ENCODE results near the gene SPG11.
A peak's percentile ranks its signal among the peaks of the same experiment; 100 is the strongest.

SPG11 gene

DNA sequence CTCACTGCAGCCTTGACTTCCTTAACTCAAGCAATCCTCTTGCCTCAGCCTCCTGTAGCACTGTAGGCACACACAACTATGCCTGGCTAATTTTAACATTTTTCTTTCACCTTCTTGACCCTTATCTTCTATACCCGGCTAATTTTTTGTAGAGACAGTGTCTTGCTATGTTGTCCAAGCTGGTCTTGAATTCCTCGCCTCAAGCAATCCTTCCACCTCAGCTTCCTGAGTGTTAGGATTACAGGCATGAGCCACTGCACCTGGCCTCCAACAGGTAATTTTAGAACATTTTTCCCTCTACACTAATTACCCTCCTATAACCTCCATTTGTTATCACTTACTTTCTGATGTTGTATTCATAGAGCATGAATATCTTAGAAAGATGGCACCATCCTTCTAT, 60.3 kb downstream of the SPG11 start:
- DNase-seq: no peak

DNA sequence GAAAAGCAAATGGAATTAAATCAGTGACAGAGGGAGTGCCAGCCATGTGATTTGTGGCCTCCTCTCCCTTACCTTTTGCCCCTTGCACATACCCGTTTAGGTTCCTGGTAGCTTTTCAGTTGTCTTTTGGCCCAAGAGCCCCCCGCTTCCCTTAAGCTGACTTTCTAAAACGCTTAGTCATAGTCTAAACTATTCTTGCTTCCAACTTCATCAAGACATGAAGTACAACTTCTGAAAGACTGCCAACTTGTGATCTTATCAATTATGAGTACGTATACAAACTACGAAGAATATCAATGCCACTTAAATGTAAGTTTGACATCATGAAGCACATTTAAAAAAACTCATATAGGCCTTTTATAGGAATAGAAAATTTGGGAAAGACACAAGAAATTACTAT, 64.6 kb downstream of the SPG11 start:
- peak in 1 of 5 experiments; percentile 60 for DNase-seq

DNA sequence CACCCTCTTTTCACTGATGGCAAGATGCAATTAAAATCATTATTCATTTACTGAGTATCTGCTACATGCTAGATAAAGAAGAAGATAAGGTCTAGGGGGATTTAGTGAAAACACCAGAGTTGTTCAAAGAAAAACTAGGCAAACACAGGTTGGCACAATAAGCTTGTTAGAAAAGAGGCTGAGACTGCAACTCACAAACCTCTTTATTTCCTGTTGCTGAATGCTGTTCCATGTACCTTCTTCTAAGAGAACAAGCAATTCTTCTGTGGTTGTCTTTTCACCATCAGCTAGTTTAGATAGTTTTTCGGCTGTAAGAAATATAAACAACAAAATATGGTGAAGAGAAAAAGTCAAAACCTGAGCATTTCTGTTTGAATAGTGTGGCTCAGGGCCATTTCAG, 65.4 kb downstream of the SPG11 start:
- peak in 1 of 5 experiments; percentile 72 for DNase-seq

DNA sequence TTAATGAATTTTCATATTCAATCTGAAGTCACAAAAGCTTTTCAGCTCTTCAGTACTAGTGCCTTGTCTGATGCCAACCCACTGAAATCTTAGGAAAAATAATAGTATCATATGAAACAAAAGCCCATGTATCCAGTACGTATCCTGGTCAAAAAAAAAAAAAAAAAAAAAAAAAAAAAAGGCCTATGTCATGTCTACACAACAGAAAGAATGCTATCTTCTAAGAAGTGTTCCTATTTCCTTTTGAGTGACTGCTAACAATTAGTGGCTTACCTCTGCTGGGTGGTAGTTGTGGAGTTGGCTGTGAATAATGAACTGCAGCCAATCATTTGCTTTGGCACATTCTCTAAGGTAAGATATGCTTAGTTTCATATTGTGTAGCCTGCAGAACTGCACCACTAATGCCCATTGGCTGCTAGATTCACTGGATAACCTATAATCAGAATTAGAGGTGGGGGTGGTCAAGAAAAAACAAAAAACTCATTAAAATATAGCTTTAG, 66.9 kb downstream of the SPG11 start:
- peak in 1 of 5 experiments; percentile 76 for DNase-seq

DNA sequence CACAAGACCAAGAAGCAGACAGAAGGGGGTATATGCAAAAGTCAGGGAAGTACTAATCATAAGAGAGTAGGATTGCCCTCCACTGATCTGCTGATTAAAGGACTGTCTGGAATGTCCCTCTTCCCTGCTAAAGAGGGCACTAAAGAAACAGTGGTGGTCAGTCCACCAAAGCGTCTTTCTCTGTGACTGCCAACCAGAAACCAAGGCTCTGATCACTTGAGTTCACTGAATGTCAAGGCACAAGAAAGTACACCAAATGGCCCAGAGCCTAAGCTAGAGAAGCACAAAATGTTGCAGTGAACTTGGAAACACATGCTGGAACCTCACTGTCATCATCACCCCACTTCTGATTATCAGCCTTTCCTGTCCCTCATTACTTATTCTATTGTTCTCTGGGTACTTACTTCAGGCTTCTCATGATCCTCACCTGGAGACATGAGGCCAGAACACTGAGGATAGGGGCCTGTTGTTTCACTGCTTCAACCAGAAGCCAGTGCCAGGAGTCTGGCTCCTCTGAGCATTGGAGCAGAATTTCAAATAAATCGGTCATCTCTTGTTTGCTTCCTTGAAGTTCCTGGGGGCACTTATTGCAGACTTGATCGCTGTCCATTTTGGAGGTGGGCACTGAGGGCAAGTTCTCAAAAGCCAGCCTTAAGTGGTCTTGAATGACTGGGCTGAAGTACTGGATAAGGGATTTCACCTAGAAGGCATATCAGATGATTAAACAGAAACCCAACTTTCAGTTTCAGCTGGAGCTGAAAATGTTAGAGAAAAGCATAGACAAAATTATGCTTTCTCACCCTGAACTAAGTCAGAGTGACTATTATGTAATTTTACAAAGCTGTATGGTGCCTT, 67.6 kb downstream of the SPG11 start:
- peak in 1 of 5 experiments; percentile 53 for DNase-seq

DNA sequence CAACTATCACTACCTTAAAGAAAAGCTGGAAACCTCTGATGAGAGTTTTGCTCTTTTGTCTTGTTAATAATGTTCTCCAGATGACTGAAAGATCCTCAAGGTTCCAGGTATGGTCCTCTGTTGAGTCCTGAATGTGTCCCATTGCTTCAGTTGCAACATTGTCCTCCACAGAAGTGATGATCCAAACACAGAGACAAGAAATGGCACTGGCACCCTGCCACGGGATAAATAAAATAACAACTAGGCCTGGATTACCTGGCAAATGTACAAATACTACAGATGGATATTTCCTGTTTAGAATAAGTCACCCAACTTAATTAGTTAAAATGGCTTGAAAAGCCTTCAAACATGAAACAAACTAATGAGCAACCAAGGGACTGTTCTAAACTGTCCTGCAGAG, 68.2 kb downstream of the SPG11 start:
- no peak for DNase-seq

DNA sequence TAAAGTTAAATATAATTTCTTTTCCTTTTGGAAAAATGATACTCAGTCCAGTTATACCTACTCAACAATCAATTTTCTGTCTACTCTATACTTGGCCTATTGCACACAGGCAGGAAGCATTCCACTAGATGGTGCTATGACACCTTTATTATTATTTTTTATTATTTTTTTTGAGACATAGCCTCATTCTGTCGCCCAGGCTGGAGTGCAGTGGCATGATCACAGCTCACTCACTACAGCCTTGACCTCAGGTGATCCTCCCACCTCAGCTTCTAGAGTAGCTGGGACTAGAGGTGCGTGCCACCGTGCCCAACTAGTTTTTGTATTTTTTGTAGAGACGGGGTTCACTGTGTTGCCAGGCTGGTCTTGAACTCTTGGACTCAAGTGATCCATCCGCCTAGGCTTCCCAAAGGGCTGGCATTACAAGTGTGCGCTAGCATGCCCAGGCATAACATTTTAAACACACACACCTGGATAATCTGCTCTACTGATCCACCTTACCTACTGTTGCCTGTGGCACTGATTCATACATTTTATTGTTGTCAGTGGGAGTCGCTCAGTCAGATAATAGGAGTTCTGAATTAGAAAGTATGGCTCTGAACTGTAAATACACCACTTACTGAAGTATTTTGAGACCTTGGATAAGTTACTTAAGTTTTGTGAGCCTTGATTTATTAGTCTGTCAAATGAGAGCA, 70.3 kb downstream of the SPG11 start:
- DNase-seq: peak in 2 of 5 experiments; percentile 29 to 60

DNA sequence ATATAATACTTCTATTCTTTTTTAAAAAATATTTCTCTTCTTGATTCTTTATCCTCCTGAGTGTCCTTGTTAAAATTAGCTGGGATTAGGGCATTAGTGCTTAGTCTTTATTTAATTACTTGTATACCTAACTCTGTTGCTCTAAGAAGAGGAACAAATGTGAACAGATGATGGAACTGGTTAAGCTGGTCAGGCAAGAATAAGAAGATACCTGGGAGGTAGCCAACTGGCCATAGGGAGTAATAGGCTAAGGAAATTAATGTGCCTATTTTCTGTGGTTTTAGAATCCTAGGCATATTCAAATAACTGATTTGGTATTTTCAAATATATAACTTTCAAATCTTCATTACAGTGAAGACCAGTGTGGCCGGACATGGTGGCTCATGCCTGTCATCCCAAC, 72.1 kb downstream of the SPG11 start:
- DNase-seq: no peak

DNA sequence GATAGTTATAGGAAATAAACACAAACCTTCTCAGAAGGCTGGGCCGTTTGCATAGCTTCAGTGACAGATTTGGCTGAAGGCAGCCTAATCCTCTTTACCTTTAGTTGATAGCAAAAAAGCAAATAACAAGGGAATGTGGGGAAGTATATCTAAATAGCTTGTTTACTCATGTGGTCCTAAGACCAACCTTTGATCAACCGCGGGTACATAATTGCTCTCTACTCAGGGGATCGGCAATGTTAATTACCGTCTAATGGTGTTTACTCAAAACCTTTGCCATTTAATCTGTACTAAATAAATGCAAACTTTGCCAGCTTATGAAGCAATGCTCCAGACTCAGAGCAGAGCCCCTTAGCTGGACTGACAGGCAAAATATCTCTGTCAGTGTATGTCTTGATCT, 74.9 kb downstream of the SPG11 start:
- no peak for DNase-seq

DNA sequence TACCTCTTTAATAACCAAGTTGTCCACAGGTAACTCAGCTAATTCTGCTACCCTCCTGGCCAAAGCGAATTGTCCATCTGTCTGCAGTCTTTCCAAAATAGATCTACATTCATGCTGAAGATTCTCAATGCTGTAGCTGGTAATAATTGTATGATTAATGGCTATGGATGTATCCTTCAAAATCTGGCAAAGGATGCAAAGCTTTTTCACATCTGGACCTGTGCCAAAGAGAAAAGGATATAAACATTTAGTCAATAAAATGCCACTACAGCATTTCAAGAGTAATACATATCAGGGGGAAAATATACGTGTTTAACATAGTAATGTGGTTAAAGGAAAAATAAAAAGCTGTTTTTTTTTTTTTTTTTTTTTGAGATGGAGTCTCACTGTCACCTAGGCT, 77.8 kb downstream of the SPG11 start:
- no peak for DNase-seq

DNA sequence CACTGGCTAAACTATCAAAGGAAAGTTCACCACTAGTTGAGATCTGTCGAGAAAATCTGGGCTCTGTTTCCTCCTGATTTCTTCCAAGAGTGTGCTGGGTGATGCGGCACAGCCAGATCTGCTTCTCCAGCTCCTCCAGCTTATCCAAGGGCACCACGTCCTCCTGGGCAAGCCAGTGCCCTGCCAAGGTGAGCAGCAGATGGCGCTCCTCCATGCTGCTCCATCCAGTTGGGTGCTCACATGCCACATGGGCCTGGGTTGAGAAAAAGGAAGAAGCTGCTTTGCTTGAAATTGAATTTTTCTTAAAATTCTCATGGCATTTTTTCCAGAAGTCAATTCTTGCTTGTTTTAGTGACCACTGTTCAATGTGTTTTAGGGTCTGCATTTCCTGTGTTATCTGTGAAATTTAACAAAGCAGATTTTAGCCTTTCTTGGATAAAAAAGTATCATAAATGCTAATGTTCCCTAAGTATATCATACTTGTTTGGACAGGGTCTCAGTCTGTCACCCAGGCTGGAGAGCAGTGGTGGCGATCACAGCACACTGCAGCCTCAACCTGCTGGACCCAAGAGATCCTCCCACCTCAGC, 79.2 kb downstream of the SPG11 start:
- DNase-seq: peak in 4 of 5 experiments; percentile 13 to 72 (median 39)

DNA sequence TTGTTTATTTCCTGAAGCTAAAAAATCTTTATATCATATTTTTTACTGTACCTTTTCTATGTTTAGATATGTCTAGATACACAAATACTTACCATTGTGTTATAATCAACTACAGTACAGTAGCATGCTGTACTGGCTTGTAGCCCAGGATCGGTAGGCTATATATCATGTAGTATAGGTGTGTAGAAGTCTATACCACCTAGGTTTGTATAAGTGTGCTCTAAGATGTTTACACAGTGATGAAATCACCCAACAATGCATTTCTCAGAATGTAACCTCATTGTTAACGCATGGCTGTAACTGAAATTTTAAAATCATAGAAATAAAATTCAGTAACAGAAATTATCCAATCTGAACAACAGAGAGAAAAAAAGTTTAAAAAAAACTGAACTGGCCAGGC, 83.4 kb downstream of the SPG11 start:
- no peak for DNase-seq

DNA sequence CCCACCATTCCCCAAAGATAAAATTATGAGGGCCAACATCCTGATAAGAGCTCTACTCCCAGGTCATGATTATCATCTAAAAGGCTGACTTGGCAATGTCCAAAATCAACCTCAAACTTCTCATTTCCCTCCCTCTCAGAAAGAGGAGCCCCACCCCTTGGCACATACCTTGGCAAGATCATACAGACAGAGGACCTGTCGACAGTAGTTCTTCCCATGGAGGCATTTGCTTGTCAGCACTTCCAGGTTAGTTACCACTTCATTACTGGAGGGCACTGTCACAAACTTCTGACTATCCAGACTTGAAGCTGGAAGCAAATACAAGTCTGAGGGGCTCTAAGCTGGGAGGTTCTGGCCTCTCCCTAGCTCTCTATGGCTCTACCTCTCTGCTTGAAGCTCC, 88.7 kb downstream of the SPG11 start:
- no peak for DNase-seq

DNA sequence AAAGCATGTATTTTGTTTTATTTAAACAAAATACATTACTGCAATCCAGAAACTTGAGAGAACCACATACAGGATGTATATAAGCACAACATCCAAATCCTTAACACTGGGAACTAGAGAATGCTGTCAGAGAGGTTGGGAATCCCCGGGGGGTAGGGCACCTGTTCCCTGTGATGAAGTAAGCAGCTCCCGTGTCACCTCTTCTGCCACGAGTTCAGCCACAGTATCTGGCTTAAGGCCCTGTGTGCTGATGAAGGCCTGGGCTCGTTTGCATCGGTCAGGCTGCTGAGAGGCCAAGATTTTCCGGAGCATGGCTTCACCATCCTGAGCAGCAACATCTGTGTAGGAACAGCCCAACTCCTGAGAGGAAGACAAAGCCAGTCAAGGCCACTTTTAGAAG, 90.1 kb downstream of the SPG11 start:
- no peak for DNase-seq

DNA sequence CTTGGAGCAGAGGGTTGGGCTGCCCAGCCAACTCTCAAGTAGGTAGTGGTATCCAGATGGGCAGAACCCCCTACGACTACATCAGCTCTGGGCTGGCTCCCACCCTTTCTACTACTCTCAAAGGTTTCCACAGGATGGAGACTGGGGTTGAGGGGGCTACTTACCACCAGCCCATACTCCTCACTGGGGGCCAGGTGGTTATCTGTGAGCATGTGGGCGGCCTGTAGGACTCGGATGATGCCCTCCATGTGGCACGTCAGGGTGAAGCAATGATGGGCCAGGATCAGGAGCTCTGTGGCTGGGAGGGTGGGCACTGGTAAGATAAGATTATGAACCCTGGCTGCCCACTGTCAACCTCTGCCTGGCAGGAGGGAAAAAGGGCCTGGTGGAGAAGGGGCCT, 93.1 kb downstream of the SPG11 start:
- DNase-seq: no peak

DNA sequence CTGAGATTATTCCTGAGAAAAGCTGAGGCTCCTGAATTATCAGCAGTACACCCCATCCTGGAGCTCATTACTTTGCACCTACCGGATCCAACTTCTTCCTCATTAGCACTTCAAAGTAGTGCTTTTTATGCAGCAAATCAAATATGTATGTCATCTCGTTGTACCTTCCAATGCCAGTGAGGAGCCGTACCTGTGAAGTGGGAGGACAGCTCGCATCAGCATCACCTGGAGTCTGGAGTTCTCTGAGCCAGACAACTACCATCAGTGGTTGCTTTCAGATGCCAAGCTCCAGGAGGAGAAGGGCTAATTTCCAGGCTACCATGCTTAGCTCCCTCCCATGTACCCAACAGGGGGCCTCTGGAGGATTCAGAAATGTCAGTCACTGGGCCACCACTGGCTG, 94.1 kb downstream of the SPG11 start:
- no peak for DNase-seq

DNA sequence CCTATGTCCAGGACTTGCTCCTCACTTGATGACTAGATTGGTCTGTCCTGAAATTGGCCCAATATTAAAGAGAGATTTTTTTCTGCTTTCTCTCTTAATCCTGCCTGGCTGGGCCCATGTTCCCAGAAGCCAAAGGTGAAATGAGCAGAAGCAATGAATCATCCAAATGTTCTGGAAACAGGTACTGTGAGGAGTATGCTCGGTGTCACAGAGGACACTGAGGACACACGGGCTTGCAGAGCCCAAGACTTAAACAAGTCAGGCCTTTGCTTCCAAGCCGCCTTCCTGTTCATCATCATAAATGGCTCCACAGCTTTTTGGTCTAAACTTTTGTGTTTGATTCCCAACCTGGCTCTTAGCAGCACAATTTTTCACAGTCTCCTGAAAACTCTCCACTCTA, 95.1 kb downstream of the SPG11 start:
- DNase-seq: no peak

DNA sequence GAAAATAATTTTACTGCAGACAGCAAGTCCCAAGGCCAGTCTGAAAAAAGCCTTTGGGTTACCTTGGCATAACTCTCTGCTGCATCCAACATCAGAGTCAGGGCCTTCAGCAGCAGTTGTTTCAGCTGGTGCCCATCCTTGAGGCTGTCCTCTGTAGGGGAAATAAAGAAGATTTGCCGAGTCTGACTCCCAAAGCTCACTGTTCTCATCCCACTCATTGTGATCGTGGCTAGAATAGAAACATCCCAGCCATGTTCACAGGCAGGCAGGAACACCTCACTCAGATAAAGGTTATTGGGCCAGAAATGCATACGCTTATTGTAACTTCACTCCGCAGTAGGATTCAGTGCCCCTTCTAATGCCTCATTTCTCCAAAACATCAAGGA, 97.3 kb downstream of the SPG11 start:
- no peak for DNase-seq

DNA sequence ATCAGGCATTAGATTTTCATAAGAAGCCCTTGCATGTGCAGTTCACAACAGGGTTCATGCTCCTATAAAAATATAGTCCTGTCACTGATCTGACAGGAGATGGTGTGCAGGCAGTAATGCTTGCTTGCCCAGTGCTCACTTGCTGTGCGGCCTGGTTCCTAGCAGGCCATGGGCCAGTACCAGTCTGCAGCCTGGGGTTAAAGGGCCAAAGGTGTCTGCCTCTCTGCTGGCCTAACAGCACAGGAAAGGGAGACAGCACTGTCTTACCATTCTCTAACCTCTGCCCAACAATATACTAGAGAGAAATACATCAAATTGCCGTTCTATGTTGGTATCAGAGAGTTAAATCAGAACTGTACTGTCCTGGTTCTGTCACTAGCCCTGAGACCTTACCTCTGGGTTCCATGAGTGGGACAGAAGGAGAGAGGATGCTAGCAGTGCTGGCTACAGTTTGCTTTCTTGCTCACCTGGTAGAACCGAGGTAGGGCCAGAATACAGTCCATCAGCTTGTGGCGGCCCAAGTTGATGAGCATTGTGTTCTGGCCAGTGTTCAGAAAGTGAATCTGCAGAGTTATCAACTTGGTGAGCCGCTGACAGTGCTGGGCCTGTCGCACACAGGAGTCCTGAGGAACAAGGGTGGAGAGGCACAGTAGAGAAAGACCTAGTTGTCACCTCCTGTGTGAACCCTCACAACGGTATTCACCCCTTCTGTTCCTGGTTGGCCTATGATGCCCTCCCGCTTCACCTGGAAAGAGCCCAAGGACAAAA, 97.9 kb downstream of the SPG11 start:
- DNase-seq: no peak

DNA sequence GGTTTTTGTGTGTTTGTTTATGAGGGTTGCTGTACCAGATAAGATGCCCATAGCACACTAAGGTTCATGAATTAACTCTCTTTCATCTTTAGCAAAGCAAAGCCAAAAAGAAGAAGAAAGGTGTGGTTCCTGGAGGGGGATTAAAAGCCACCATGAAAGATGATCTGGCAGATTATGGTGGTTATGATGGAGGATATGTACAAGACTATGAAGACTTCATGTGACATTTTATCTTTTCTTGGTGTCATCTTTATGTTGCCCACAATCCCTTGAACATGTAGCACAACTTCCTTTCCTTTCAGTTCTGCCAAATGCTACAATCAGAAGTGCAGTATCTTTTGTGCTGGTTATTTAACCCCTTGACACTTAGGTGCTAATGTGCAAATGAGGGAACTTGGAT, 102.5 kb downstream of the SPG11 start:
- DNase-seq: peak in 1 of 5 experiments; percentile 82

DNA sequence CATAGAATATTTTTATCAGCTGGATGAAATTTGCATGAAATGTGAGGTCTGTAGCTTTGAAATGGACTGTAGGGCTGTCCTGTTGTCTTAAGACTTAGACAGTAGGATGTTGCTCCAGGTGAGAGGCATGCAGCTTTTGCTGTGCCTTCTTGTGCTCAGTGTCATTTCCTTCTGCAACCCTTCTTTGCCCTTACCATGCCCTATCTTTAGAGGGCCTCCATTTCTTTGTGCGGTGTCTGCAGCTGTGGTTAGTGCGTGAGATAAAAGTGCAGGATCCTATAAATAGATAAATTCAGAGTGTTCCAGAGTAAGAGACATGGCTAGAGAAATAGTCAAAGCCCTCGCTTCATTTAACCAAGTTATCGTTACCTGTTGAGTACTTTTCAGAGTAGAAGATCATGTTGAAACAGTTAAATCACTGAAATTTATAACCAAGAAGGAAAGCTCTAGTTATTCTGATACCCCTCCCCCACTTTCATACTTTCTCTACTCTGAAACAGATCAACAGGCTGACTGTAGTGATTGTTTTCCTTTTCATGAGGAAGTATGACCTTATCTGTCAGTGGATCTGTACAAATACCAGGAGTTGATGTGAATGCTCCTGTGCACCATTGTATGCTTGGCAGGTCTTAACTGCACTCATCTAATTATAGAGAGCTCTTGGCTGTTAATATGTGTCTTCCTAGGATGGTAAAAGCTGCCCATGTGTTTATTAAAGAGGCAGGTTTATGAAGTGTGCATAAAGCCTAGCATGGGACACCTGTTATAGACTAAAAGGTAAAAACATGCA, 108.3 kb downstream of the SPG11 start:
- DNase-seq: peak in 1 of 5 experiments; percentile 76

DNA sequence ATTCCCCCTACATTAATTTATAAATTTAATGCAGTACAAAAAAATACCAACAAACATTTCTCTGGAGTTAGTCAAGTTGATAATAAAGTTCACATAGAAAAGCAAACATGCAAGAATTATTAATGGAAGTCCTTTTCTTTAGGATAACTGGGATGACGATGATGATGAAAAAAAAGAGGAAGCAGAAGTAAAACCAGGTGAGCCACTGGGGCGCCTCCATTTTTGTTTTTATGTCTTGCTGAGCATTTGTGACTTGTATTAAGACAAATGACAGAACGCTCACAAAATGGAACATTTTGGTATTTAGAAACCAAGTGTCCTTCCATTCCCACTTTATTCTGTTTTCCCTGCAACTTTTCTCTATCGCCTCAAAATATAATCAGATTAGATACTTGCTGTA, 112.7 kb downstream of the SPG11 start:
- DNase-seq: no peak

All from T-helper 2 cell (primary cell).